ENCODE data around the gene SLC66A2.

DNA sequence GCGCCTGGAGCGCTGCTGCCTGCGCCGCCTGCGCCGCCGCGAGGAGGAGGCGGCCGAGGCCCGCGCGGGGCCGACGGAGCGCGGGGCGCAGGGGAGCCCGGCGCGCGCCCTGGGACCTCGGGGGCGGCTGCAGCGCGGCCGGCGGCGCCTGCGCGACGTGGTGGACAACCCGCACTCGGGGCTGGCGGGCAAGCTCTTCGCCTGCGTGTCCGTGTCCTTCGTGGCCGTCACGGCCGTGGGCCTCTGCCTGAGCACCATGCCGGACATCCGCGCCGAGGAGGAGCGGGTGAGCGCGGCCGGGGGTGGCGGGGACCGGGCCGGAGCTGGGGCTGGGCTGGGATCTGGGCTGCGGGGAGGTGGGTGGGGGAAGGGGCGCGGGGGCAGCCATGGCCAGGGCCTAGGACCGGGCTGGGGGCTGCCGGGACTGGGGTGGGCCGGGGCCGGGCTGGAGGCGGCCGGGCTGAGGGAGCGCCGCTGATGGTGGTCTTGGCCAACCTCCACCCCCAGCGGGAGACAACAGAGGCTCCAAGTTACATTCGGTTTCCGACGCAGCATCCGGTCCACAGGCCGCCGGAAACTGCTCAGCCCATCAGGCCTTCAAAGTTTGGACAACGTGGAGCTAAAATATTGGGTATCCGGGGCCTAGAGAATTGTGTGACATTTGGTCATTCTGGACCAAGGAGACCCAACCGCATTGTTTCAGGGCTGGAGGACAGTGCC, 87.3 kb downstream of the SLC66A2 start:
- TF ChIP-seq, protein P1, sequence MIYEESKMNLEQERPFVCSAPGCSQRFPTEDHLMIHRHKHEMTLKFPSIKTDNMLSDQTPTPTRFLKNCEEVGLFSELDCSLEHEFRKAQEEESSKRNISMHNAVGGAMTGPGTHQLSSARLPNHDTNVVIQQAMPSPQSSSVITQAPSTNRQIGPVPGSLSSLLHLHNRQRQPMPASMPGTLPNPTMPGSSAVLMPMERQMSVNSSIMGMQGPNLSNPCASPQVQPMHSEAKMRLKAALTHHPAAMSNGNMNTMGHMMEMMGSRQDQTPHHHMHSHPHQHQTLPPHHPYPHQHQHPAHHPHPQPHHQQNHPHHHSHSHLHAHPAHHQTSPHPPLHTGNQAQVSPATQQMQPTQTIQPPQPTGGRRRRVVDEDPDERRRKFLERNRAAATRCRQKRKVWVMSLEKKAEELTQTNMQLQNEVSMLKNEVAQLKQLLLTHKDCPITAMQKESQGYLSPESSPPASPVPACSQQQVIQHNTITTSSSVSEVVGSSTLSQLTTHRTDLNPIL (CRISPR knock-in tag; IDR thresholded peaks at IDR 0.05; ENCODE audit: low read depth): no peak
- TF ChIP-seq RARB (CRISPR knock-in tag; IDR thresholded peaks at IDR 0.05) (no peak), TOX (CRISPR knock-in tag; IDR thresholded peaks at IDR 0.05; ENCODE audit: borderline replicate concordance) (no peak), ARNTL (CRISPR knock-in tag; IDR thresholded peaks at IDR 0.05; ENCODE audit: borderline replicate concordance, low read depth) (no peak), TCF4 (CRISPR knock-in tag; IDR thresholded peaks at IDR 0.05; ENCODE audit: borderline replicate concordance) (no peak), ZNF70 (CRISPR knock-in tag; IDR thresholded peaks at IDR 0.05) (no peak), ISL1 (CRISPR knock-in tag; IDR thresholded peaks at IDR 0.05) (no peak), ZFP30 (CRISPR knock-in tag; IDR thresholded peaks at IDR 0.05) (no peak), GLIS3 (CRISPR knock-in tag; IDR thresholded peaks at IDR 0.05) (no peak), ZFP3 (CRISPR knock-in tag; IDR thresholded peaks at IDR 0.05) (no peak)
- TF ChIP-seq, protein P2, sequence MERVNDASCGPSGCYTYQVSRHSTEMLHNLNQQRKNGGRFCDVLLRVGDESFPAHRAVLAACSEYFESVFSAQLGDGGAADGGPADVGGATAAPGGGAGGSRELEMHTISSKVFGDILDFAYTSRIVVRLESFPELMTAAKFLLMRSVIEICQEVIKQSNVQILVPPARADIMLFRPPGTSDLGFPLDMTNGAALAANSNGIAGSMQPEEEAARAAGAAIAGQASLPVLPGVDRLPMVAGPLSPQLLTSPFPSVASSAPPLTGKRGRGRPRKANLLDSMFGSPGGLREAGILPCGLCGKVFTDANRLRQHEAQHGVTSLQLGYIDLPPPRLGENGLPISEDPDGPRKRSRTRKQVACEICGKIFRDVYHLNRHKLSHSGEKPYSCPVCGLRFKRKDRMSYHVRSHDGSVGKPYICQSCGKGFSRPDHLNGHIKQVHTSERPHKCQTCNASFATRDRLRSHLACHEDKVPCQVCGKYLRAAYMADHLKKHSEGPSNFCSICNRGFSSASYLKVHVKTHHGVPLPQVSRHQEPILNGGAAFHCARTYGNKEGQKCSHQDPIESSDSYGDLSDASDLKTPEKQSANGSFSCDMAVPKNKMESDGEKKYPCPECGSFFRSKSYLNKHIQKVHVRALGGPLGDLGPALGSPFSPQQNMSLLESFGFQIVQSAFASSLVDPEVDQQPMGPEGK (CRISPR knock-in tag; IDR thresholded peaks at IDR 0.05; ENCODE audit: borderline replicate concordance): no peak
- TF ChIP-seq, protein P3, sequence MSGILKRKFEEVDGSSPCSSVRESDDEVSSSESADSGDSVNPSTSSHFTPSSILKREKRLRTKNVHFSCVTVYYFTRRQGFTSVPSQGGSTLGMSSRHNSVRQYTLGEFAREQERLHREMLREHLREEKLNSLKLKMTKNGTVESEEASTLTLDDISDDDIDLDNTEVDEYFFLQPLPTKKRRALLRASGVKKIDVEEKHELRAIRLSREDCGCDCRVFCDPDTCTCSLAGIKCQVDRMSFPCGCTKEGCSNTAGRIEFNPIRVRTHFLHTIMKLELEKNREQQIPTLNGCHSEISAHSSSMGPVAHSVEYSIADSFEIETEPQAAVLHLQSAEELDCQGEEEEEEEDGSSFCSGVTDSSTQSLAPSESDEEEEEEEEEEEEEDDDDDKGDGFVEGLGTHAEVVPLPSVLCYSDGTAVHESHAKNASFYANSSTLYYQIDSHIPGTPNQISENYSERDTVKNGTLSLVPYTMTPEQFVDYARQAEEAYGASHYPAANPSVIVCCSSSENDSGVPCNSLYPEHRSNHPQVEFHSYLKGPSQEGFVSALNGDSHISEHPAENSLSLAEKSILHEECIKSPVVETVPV (CRISPR knock-in tag; IDR thresholded peaks at IDR 0.05): no peak

All from SK-N-SH treated with all-trans-retinoic acid at 6 μM for 48 hours (cell line).